Subcutaneous abdominal adipose tissue (tissue), 5 donors: Measurements from ENCODE around the gene IL1RAPL2.

Experiments
- H3K27ac ChIP-seq: one replicate; pipeline ENCODE4 v1.7.0; 2013; ENCODE audit warnings: low read depth, mild to moderate bottlenecking, inconsistent platforms, low read length, moderate library complexity
- H3K27me3 ChIP-seq, 5 donors: one replicate each; pipeline ENCODE4 v1.7.0; 2013; ENCODE audit warnings: low read length in 5 of 5, inconsistent platforms in 1 of 5; ENCODE audit not compliant: control insufficient read depth in 5 of 5, insufficient read depth in 4 of 5
- H3K36me3 ChIP-seq, 5 donors: one replicate each; pipeline ENCODE4 v1.7.0; 2013; ENCODE audit warnings: low read length in 5 of 5; ENCODE audit not compliant: control insufficient read depth in 5 of 5, insufficient read depth in 5 of 5
- H3K4me1 ChIP-seq, 5 donors: one replicate each; pipeline ENCODE4 v1.7.0; 2013; ENCODE audit warnings: low read length in 5 of 5, mild to moderate bottlenecking in 3 of 5, moderate library complexity in 1 of 5; ENCODE audit not compliant: control insufficient read depth in 5 of 5, insufficient read depth in 5 of 5
- H3K4me3 ChIP-seq, 5 donors: one replicate each; pipeline ENCODE4 v1.7.0; 2013; ENCODE audit warnings: low read length in 5 of 5, low read depth in 1 of 5
- H3K9ac ChIP-seq, 5 donors: one replicate each; pipeline ENCODE4 v1.7.0; 2013; ENCODE audit warnings: low read length in 5 of 5, mild to moderate bottlenecking in 4 of 5, moderate library complexity in 3 of 5
- H3K9me3 ChIP-seq, 5 donors: one replicate each; pipeline ENCODE4 v1.7.0; 2013; ENCODE audit warnings: low read length in 5 of 5; ENCODE audit not compliant: control insufficient read depth in 5 of 5
- donor health status: healthy.
- donor health status: healthy.
- donor health status: healthy.
- donor health status: healthy.
- donor health status: healthy.

IL1RAPL2 gene

GRCh38 chrX:105608745-105609144, 1042.7 kb downstream of the IL1RAPL2 start:
- Histone ChIP-seq H3K27ac (no peak overlapping the region), H3K9me3 (peaks cover 0 to 4% (median 0%) of the 10 kb centered on the region in 5 donors), H3K27me3 (peaks cover 0 to 9% (median 0%) of the 10 kb centered on the region in 5 donors), H3K9ac (no peak overlapping the region), H3K36me3 (no peaks in the 10 kb centered on the region), H3K4me3 (no peak overlapping the region), H3K4me1 (no peaks in the 10 kb centered on the region)

GRCh38 chrX:105609530-105609929, 1043.5 kb downstream of the IL1RAPL2 start:
- H3K36me3 ChIP-seq = no peaks in the 10 kb centered on the region
- peaks cover 0 to 4% (median 0%) of the 10 kb centered on the region in 5 donors for H3K9me3 ChIP-seq
- no peaks in the 10 kb centered on the region for H3K4me1 ChIP-seq
- H3K27ac ChIP-seq = no peak overlapping the region
- no peak overlapping the region for H3K9ac ChIP-seq
- no peak overlapping the region for H3K4me3 ChIP-seq
- peaks cover 0 to 9% (median 0%) of the 10 kb centered on the region in 5 donors for H3K27me3 ChIP-seq

- no peak overlapping the region for H3K4me3 ChIP-seq
- H3K9ac ChIP-seq = no peak overlapping the region
- peaks cover 0 to 9% (median 0%) of the 10 kb centered on the region in 5 donors for H3K27me3 ChIP-seq
- H3K27ac ChIP-seq = no peak overlapping the region
- no peaks in the 10 kb centered on the region for H3K36me3 ChIP-seq
- H3K9me3 ChIP-seq = peaks cover 0 to 4% (median 1%) of the 10 kb centered on the region in 5 donors
- no peaks in the 10 kb centered on the region for H3K4me1 ChIP-seq
Observed at GRCh38 chrX:105610411-105610810, 1044.4 kb downstream of the IL1RAPL2 start.

- Histone ChIP-seq H3K36me3 (no peaks in the 10 kb centered on the region), H3K9ac (no peak overlapping the region), H3K4me3 (no peak overlapping the region), H3K9me3 (peaks cover 0 to 4% (median 0%) of the 10 kb centered on the region in 5 donors), H3K4me1 (no peaks in the 10 kb centered on the region), H3K27me3 (peaks cover 0 to 4% (median 0%) of the 10 kb centered on the region in 5 donors), H3K27ac (no peak overlapping the region)
Observed at GRCh38 chrX:105618393-105619101, 1052.5 kb downstream of the IL1RAPL2 start.

GRCh38 chrX:105634180-105634579, 1068.2 kb downstream of the IL1RAPL2 start:
- Histone ChIP-seq H3K27ac (no peak overlapping the region), H3K9me3 (no peaks in the 10 kb centered on the region), H3K27me3 (peaks cover 0 to 4% (median 0%) of the 10 kb centered on the region in 5 donors), H3K4me1 (peaks cover 0 to 14% (median 0%) of the 10 kb centered on the region in 5 donors), H3K4me3 (no peak overlapping the region), H3K9ac (no peak overlapping the region), H3K36me3 (no peaks in the 10 kb centered on the region)

- Histone ChIP-seq H3K9ac (no peak overlapping the region), H3K4me1 (peaks cover 0 to 14% (median 0%) of the 10 kb centered on the region in 5 donors), H3K4me3 (no peak overlapping the region), H3K27me3 (peaks cover 0 to 4% (median 0%) of the 10 kb centered on the region in 5 donors), H3K9me3 (no peaks in the 10 kb centered on the region), H3K36me3 (no peaks in the 10 kb centered on the region), H3K27ac (no peak overlapping the region)
Observed at GRCh38 chrX:105635794-105636193, 1069.8 kb downstream of the IL1RAPL2 start.

GRCh38 chrX:105636667-105637066, 1070.7 kb downstream of the IL1RAPL2 start:
- no peak overlapping the region for H3K9ac ChIP-seq
- no peaks in the 10 kb centered on the region for H3K36me3 ChIP-seq
- no peak overlapping the region for H3K4me3 ChIP-seq
- no peak overlapping the region for H3K27ac ChIP-seq
- H3K4me1 ChIP-seq = peaks cover 0 to 14% (median 0%) of the 10 kb centered on the region in 5 donors
- H3K27me3 ChIP-seq = peaks cover 0 to 2% (median 0%) of the 10 kb centered on the region in 5 donors
- H3K9me3 ChIP-seq = no peaks in the 10 kb centered on the region

GRCh38 chrX:105645667-105646357, 1079.8 kb downstream of the IL1RAPL2 start:
- Histone ChIP-seq H3K4me3 (no peak overlapping the region), H3K27ac (no peak overlapping the region), H3K4me1 (no peaks in the 10 kb centered on the region), H3K9me3 (no peaks in the 10 kb centered on the region), H3K36me3 (no peaks in the 10 kb centered on the region), H3K9ac (no peak overlapping the region), H3K27me3 (peaks cover 0 to 8% (median 0%) of the 10 kb centered on the region in 5 donors)

- H3K4me1 ChIP-seq = no peaks in the 10 kb centered on the region
- peaks cover 0 to 8% (median 0%) of the 10 kb centered on the region in 5 donors for H3K27me3 ChIP-seq
- no peaks in the 10 kb centered on the region for H3K36me3 ChIP-seq
- no peak overlapping the region for H3K27ac ChIP-seq
- H3K9me3 ChIP-seq = no peaks in the 10 kb centered on the region
- H3K9ac ChIP-seq = no peak overlapping the region
- H3K4me3 ChIP-seq = no peak overlapping the region
Observed at GRCh38 chrX:105646592-105647372, 1080.8 kb downstream of the IL1RAPL2 start.
